GM19043 (cell line): Measurements from ENCODE around the gene PNPLA8.

Experiments used
- ATAC-seq: cut with Tn5 transposase; IDR thresholded peaks from one replicate; pipeline ENCODE4 v1.9.1; 2021; ENCODE audit warnings: low read depth; ENCODE audit not compliant: unreplicated experiment

The PNPLA8 gene

DNA sequence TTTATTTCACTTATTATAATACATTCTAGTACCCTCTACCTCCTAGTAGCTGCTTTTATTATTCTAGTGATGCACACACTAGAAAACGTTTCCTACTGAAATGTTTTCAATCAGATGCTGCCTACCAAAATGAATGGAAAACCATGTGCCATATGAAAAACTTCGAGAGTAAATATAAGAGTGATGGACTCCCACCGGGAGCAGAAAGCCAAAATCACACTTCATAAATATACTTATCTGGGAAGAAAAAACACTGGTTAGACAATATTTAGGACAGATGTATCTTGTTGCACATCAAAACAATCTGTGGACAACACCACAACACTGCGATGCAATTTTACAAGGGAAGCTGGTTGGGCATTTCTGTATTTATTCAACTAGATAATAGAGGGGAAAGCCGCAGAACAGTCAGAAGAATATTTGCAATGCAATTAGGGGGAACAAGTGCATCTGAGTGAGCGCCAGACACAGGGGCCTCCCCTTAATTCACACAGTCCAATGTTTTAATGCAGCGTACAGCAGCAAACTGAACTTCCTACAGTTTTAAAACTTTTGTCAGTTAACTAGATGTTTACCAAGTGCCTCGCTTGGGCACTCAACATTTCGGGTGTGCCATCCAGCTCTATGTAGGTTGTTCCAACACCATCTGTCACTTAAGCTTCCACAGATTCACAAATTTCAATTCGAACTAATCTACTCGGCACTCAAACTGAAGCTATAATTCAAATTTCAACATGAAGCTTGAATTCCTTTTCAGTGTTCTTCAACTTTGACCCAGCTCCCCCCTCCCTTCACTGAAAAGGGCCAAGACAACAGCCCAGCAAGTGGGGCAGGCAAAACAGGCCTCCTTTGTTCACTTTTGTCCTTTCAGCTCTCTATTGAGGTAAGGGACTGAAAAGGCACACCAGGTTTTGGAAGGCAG, 77.1 kb downstream of the PNPLA8 start:
- no peak for ATAC-seq

DNA sequence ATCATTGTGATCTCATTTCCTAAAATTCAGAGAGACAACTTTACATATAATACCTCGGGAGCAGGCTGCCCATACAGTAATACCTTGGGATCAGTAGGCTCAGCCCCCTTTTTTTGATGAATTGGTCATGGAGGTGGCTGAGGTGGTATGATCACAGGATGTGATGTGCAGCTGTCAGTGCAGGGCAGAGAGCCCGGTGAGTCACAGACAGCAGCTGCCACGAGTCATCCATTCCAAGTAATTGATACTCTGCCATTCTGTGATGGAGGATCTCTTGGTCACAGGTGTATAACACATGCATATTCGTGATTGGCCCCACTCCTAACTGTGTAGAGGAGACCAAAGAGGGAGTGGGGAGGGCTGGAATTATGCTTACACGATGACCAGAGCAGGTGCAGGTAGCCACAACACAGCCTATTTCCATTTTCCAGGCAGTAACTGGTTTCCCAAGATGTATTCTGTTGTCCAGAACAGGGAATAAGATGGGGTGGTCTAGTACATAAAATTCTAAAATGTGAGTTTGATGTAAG, 83.8 kb downstream of the PNPLA8 start:
- ATAC-seq = no peak

DNA sequence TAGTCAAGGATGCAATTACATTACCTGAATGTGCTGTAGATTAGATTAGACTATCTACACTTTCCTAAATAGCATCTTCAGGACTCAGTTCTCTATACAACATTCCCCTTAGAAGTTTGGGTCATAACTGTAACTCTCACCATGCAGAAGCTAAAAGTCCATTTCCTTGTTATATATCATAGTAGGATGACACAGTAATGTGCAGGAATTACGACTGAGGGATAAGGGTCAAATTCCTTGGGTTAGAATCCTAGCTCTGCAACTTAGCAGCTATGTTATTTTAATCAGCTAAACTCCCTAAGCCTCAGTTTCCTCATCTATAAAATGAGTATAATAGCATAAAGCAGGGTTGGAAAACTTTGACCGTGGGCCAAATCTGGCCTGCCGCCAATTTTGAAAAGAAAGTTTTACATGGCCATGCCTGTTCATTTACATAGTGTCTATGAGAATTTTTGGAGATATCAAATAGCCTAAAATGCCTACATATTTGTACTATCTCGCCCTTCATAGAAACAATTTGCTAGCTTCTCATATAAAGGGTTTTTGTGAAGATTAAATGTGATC, 84.5 kb downstream of the PNPLA8 start:
- ATAC-seq = no peak

DNA sequence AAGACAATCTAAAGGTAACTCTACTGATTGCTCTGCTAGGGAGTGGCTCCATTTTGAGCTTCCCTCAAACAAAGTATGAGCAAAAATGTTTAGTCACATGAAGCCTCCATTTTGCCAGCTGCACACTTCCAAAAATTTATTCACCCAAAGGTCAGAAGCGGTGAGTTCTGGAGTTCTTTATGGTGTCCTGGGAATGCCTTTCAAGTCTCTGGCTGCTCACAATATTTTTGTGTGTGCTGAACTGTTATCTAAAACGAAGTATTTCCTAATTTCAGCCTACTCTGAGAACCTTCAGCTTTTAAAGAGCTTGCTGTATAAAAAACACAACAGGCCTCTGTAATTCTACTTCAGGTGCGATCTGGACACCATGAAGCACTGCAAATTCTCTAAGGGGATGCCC, 85.3 kb downstream of the PNPLA8 start:
- ATAC-seq = no peak

DNA sequence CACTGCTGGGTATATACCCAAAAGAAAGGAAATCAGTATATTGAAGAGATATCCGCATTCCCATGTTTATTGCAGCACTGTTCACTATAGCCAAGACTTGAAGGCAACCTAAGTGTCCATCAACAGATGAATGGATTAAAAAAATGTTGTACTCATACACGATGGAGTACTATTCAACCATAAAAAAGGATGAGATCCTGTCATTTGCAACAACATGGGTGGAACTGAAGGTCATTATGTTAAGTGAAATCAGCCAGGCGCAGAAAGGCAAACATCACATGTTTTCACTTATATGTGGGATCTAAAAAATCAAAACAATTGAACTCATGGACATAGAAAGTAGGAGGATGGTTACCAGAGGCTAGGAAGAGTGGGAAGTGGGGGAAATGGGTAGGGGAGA, 89.0 kb downstream of the PNPLA8 start:
- no peak for ATAC-seq

DNA sequence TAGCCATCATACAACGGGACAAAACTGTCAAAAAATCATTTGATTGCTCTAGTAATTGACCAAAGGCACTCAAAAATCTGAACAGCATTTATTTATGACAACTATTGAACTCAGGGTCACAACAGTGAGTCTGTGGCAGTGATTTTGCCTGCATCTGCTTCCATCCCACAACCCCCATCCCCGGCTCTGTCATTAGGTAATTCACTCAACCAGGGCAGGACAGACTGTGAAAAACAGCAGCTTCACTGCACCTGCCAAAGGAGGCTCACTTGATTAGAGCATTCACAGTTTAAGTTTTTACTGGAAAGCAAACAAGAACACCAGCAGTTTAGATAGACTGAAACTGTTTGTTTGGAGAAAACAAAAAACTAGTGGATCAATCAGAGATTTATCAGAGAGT, 91.9 kb downstream of the PNPLA8 start:
- no peak for ATAC-seq

DNA sequence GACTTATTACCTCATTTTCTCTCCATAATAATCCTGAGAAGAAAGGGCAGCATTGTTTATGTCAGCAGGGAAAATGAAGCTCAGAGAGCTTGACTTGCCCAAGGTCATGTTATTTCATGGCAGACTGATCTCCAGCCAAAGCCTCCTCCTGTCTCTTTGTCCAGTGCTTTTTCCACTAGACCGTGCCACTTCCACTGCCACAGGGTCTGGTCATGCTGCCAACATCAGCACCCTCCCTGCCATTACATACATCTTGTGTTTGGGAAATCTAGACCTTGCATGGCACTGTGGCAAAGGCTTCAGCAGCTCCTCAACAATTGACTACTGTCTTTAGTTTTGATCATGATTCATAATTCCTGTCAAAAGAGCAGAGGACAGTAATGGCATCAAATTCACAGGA, 94.8 kb downstream of the PNPLA8 start:
- no peak for ATAC-seq

DNA sequence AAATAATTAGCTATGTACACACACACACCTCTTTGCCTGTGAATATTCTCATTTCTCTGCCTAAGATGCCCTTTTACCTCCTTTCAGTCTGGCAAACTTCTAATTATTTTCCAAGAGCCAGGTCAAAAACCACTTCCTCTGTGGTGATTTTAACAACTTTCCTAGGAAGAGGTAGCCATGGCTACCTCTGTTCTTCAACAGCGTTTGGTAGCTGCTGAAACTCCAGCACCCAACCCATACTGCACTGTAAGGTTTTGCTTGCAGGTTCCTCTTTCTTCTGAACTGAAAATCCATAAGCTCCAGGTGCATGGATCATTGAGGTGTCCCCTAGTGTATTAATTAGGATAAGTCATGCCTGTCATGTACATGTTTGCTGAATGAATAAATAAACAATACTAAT, 95.3 kb downstream of the PNPLA8 start:
- no peak for ATAC-seq

DNA sequence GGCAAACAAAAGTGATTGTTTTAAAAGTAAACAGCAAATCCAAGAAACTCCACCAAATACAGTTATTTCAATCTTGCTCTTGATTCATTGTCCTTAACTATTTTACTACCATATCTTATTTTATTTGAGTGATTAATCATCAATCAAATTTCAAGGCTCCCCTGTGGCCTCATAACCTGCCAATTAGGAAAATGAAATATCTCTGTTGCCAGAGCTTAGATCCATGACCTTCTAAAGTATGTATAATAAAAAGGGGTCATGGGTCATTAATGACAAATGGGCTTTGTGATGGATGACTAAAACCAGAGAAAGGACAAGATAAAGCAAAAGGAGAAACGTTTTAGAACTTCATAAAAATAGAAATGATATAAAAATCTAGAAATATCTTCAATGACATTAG, 98.2 kb downstream of the PNPLA8 start:
- no peak for ATAC-seq

DNA sequence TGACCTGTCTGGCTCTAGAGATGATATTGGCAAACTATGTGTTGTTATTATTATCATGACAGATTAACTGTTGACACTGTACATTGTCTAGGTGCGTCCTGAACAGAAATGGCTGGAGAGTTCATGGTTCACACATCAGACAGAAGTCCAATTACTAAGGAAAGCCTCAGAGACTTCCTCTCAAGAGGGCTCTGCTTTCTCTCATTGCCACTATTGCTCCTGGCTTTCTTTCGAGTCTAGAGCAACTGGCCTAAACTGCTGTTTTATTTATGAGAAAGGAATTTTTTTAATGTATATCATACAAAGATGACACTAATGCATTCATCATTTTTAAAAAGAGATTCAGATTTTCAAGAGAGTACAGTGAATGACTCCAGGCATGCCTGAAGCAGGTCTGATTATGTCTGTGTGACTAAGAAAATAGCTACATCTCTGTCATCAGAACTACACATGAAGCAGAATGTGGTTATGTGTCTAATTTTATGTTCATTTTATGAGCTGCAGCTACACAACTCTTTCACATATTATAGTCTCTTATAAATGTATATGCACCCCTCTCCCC, 100.1 kb downstream of the PNPLA8 start:
- ATAC-seq = no peak

DNA sequence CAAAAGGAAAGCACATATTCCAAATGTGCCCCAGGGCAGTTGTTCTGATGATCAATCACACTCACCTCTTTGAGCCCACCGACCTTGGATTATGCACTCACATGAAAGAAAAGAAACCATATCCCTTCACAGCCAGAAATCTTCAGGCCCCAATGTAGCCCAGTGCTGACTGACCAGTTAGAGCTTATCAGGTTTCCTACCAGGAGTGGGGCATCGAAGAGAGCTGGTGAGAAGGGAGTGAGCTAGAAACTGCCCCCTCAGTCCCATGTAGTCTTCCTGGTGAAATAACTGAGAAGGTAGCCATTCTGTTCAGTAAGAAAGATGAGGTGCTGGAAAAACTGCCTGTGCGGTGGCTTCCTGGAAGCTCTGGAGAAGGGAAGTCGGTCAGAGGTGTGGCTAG, 101.9 kb downstream of the PNPLA8 start:
- ATAC-seq = no peak

DNA sequence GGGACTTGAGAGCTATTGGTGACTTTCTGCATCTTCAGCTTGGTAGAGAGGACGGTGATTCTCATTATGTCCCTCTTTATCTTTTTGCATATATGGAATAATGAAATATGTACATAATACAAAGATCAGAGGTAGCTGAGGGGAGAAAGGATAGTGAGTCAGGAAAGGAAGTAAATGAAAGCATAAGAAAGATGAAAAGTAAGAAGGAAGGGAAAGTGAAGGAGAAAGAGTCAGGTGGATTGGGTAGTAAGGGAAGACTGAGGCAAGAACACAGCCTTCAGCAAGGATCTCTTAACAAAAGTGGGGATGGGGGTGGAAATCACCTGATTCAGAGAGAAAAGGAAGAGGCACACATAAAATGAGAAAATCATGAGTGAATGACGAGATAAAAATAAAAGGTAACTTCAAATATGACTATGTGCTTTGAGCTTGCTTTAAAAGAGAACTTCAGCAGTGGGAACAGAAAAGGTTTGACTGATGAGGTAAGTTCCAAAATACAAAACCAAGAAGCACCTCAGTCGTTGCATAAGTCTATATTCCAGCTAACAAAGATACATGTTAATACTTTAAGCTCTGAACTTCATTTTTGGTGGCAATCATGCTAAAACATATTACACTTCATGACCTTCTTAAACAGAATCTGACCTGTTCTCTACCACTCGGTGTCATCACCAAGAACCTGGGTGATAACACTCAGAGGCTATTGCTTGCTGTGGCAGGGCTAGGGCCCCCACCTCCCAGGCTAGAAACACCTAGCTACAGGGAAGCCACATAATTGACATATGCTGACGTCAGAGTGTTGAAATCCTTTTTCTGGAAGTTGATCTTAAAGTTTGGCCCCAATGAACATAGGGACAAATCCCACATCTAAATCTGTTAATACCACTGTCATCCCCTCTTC, 102.6 kb downstream of the PNPLA8 start:
- no peak for ATAC-seq

DNA sequence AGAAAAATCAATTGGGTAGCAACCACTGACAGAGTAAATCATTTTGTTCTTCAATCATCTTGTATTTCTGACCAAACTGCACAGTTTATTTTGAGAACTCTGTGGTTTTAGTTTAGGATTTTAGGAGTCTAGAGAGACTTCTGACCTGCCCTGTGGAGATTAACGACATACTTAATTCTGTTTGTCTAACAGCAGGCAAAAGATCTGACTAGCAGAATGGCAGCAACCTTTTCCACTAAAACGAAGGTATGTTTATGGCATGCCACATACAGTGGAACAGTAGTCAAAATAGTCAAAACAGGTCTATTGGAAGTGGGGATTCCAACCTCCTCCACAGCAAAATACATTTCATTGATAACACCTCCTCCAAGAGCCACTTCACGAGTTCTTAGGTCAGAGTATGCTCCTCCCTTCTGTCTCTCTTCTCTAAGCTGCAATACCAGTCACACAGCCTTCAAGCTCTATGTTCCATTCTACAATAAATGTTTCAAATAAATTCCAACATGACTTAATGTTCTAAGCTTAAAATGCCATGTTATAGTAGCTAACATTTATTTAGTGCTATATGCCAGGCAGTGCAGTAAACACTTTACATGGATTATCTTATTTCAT, 104.1 kb downstream of the PNPLA8 start:
- no peak for ATAC-seq
